ENCODE measurements around the gene PTH1R.

Gene PTH1R

GRCh38 chr3:46893763-46894162, 16.2 kb downstream of the PTH1R start:
- FAIRE-seq = no peak
- TF ChIP-seq POLR2A (IDR thresholded peaks at IDR 0.05; ENCODE audit: low read depth, low read length) = no peak
- TF ChIP-seq POLR2AphosphoS5 (IDR thresholded peaks at IDR 0.05; ENCODE audit: low read depth, low read length) = no peak
- TF ChIP-seq SPI1 (IDR thresholded peaks at IDR 0.05; ENCODE audit: low read depth, low read length) = no peak
- TF ChIP-seq PAX5 (IDR thresholded peaks at IDR 0.05; ENCODE audit: insufficient read depth, low read length, severe bottlenecking) = no peak
- no peak for TF ChIP-seq POU2F2 (IDR thresholded peaks at IDR 0.05; ENCODE audit: low read depth, low read length)
- no peak for TF ChIP-seq TAF1 (IDR thresholded peaks at IDR 0.05; ENCODE audit: low read depth, low read length)
- DNase-seq (ENCODE audit: insufficient read length, low spot score) = no peak

- no peak for TF ChIP-seq SPI1 (IDR thresholded peaks at IDR 0.05; ENCODE audit: low read depth, low read length)
- TF ChIP-seq POU2F2 (IDR thresholded peaks at IDR 0.05; ENCODE audit: low read depth, low read length) = no peak
- no peak for TF ChIP-seq POLR2AphosphoS5 (IDR thresholded peaks at IDR 0.05; ENCODE audit: low read depth, low read length)
- TF ChIP-seq TAF1 (IDR thresholded peaks at IDR 0.05; ENCODE audit: low read depth, low read length) = no peak
- TF ChIP-seq PAX5 (IDR thresholded peaks at IDR 0.05; ENCODE audit: insufficient read depth, low read length, severe bottlenecking) = no peak
- TF ChIP-seq POLR2A (IDR thresholded peaks at IDR 0.05; ENCODE audit: low read depth, low read length) = no peak
- FAIRE-seq (no peak), DNase-seq (ENCODE audit: insufficient read length, low spot score) (no peak)
These were observed 16.7 kb downstream of the PTH1R start for GRCh38 chr3:46894256-46894655.

GRCh38 chr3:46895204-46895660, 17.7 kb downstream of the PTH1R start:
- TF ChIP-seq TAF1 (IDR thresholded peaks at IDR 0.05; ENCODE audit: low read depth, low read length) = no peak
- peak; percentile 70 for DNase-seq (ENCODE audit: insufficient read length, low spot score)
- peak; percentile 92 for FAIRE-seq

GRCh38 chr3:46895761-46896160, 18.2 kb downstream of the PTH1R start:
- TF ChIP-seq POU2F2 (IDR thresholded peaks at IDR 0.05; ENCODE audit: low read depth, low read length) = no peak
- no peak for TF ChIP-seq SPI1 (IDR thresholded peaks at IDR 0.05; ENCODE audit: low read depth, low read length)
- no peak for TF ChIP-seq POLR2AphosphoS5 (IDR thresholded peaks at IDR 0.05; ENCODE audit: low read depth, low read length)
- no peak for TF ChIP-seq POLR2A (IDR thresholded peaks at IDR 0.05; ENCODE audit: low read depth, low read length)
- no peak for TF ChIP-seq PAX5 (IDR thresholded peaks at IDR 0.05; ENCODE audit: insufficient read depth, low read length, severe bottlenecking)
- no peak for TF ChIP-seq TAF1 (IDR thresholded peaks at IDR 0.05; ENCODE audit: low read depth, low read length)
- FAIRE-seq = no peak
- DNase-seq (ENCODE audit: insufficient read length, low spot score) = no peak

- FAIRE-seq (no peak), DNase-seq (ENCODE audit: insufficient read length, low spot score) (no peak)
- no peak for TF ChIP-seq TAF1 (IDR thresholded peaks at IDR 0.05; ENCODE audit: low read depth, low read length)
- no peak for TF ChIP-seq SPI1 (IDR thresholded peaks at IDR 0.05; ENCODE audit: low read depth, low read length)
- no peak for TF ChIP-seq PAX5 (IDR thresholded peaks at IDR 0.05; ENCODE audit: insufficient read depth, low read length, severe bottlenecking)
- no peak for TF ChIP-seq POLR2AphosphoS5 (IDR thresholded peaks at IDR 0.05; ENCODE audit: low read depth, low read length)
- no peak for TF ChIP-seq POU2F2 (IDR thresholded peaks at IDR 0.05; ENCODE audit: low read depth, low read length)
These were observed 18.9 kb downstream of the PTH1R start for GRCh38 chr3:46896386-46896785.

DNA sequence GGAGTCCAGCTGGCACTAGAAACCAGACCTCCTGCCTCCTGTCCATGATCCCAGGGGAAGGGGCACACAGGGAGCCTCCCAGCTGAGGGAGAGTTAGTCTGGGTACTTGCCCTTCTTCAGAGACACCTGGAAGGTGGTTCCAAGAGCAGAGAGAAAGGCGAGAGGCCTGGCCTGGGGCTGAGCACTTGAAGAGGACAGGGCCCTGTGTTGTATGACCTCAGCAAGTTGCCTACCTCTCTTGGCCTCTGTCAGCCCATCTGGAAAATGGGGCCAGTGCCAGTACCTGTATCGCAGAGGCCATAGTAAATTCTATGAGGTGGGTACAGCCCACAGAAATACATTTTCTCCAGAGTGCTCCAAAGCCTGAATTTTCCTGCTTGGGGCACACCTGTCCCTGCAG, 19.5 kb downstream of the PTH1R start:
- TF ChIP-seq PAX5 (IDR thresholded peaks at IDR 0.05; ENCODE audit: insufficient read depth, low read length, severe bottlenecking) (no peak), POLR2AphosphoS5 (IDR thresholded peaks at IDR 0.05; ENCODE audit: low read depth, low read length) (no peak), TAF1 (IDR thresholded peaks at IDR 0.05; ENCODE audit: low read depth, low read length) (no peak)
- no peak for FAIRE-seq
- no peak for DNase-seq (ENCODE audit: insufficient read length, low spot score)

GRCh38 chr3:46897829-46898320, 20.4 kb downstream of the PTH1R start:
- DNase-seq (ENCODE audit: insufficient read length, low spot score) = no peak
- FAIRE-seq = no peak
- TF ChIP-seq POLR2A (IDR thresholded peaks at IDR 0.05; ENCODE audit: low read depth, low read length) = no peak
- TF ChIP-seq POLR2AphosphoS5 (IDR thresholded peaks at IDR 0.05; ENCODE audit: low read depth, low read length) = no peak
- no peak for TF ChIP-seq POU2F2 (IDR thresholded peaks at IDR 0.05; ENCODE audit: low read depth, low read length)
- no peak for TF ChIP-seq TAF1 (IDR thresholded peaks at IDR 0.05; ENCODE audit: low read depth, low read length)
- no peak for TF ChIP-seq PAX5 (IDR thresholded peaks at IDR 0.05; ENCODE audit: insufficient read depth, low read length, severe bottlenecking)
- no peak for TF ChIP-seq SPI1 (IDR thresholded peaks at IDR 0.05; ENCODE audit: low read depth, low read length)

GRCh38 chr3:46898321-46899150, 21.0 kb downstream of the PTH1R start:
- DNase-seq (ENCODE audit: insufficient read length, low spot score) = no peak
- peak; percentile 58 for FAIRE-seq
- TF ChIP-seq POLR2A (IDR thresholded peaks at IDR 0.05; ENCODE audit: low read depth, low read length) (no peak), SPI1 (IDR thresholded peaks at IDR 0.05; ENCODE audit: low read depth, low read length) (no peak), POLR2AphosphoS5 (IDR thresholded peaks at IDR 0.05; ENCODE audit: low read depth, low read length) (no peak), POU2F2 (IDR thresholded peaks at IDR 0.05; ENCODE audit: low read depth, low read length) (no peak), PAX5 (IDR thresholded peaks at IDR 0.05; ENCODE audit: insufficient read depth, low read length, severe bottlenecking) (no peak), TAF1 (IDR thresholded peaks at IDR 0.05; ENCODE audit: low read depth, low read length) (no peak)

DNA sequence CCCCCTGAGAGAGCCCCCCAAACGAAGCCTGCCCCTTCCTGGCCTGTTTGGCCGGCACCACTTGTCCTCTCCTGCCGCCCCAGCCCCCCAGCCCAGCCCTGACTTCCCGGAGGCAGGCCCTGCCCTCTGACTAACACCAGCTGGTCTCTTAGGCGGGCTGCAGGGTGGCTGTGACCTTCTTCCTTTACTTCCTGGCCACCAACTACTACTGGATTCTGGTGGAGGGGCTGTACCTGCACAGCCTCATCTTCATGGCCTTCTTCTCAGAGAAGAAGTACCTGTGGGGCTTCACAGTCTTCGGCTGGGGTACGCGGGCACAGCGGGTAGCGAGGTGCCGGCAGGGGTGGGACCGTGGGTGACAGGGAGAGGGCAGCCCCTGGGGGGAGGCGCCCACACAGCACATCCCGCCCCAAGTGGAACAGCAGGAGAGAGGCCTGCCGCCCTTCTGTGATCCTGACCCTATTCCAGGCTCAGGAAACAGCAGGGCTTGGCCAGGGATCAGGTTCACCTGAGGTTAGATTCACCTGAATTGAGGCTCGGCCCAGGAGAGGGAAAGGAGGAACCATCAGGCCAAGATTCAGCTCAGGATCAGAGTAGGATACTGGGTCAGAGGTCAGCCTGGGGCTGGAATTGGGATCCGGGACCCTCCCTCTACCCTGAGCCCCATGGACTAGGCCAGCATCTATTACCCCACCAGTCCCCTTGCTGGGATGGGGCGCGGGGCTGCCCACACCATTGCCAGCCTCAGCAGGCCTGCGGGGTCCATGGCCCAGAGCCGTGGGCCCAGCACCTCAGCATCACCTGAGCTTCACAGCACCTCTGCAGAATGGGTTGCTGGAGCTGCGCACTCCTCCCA, 21.9 kb downstream of the PTH1R start:
- DNase-seq (ENCODE audit: insufficient read length, low spot score) = no peak
- TF ChIP-seq PAX5 (IDR thresholded peaks at IDR 0.05; ENCODE audit: insufficient read depth, low read length, severe bottlenecking) (no peak), POLR2AphosphoS5 (IDR thresholded peaks at IDR 0.05; ENCODE audit: low read depth, low read length) (no peak), POLR2A (IDR thresholded peaks at IDR 0.05; ENCODE audit: low read depth, low read length) (no peak), POU2F2 (IDR thresholded peaks at IDR 0.05; ENCODE audit: low read depth, low read length) (no peak), TAF1 (IDR thresholded peaks at IDR 0.05; ENCODE audit: low read depth, low read length) (no peak), SPI1 (IDR thresholded peaks at IDR 0.05; ENCODE audit: low read depth, low read length) (no peak)
- FAIRE-seq = no peak
